DND-41 (cell line): ENCODE measurements around the gene GUCA1A.

Experiments used
- ATAC-seq: fragments of 200-7000 bp; cut with Tn5 transposase; 3 replicates; pipeline ENCODE4 v1.9.1; 2021; ENCODE audit warnings: low read depth; ENCODE audit not compliant: insufficient read depth
- DNase-seq: peaks from one replicate; pipeline ENCODE4 v3.0.0-alpha.2; 2020
- H2AFZ ChIP-seq: 2 replicates; pipeline ENCODE4 v1.6.0; 2012; ENCODE audit warnings: low read depth, low read length
- H3K27ac ChIP-seq: 2 replicates; pipeline ENCODE4 v1.5.1; 2012; ENCODE audit warnings: low read length, inconsistent platforms
- H3K27me3 ChIP-seq: fragments of 200-600 bp; sonication (generic); 2 replicates; pipeline ENCODE4 v1.6.0; 2012; ENCODE audit warnings: low read length, mild to moderate bottlenecking, inconsistent platforms; ENCODE audit not compliant: insufficient read depth, poor library complexity
- H3K36me3 ChIP-seq: 2 replicates; pipeline ENCODE4 v1.5.1; 2012; ENCODE audit warnings: low read length, inconsistent platforms; ENCODE audit not compliant: insufficient read depth
- H3K4me1 ChIP-seq: 2 replicates; pipeline ENCODE4 v1.5.1; 2012; ENCODE audit warnings: mild to moderate bottlenecking, low read length; ENCODE audit not compliant: insufficient read depth
- H3K4me2 ChIP-seq: 2 replicates; pipeline ENCODE4 v1.6.0; 2012; ENCODE audit warnings: mild to moderate bottlenecking, moderate library complexity, low read length, inconsistent platforms; ENCODE audit not compliant: insufficient read depth
- H3K4me3 ChIP-seq, 2 experiments: fragments of 200-600 bp in 1 of 2; shearing (Covaris generic) in 1 of 2; 2 replicates each; pipeline ENCODE4 v1.5.1; 2012 to 2016; ENCODE audit warnings: inconsistent platforms in 2 of 2, low read length in 2 of 2, mild to moderate bottlenecking in 2 of 2, low read depth in 1 of 2, moderate library complexity in 1 of 2
- H3K79me2 ChIP-seq: 2 replicates; pipeline ENCODE4 v1.6.0; 2012; ENCODE audit warnings: low read length, inconsistent platforms; ENCODE audit not compliant: insufficient read depth
- H3K9ac ChIP-seq: 2 replicates; pipeline ENCODE4 v1.6.0; 2012; ENCODE audit warnings: low read depth, mild to moderate bottlenecking, inconsistent platforms, low read length, moderate library complexity
- H3K9me3 ChIP-seq: 2 replicates; pipeline ENCODE4 v1.5.1; 2012; ENCODE audit warnings: low read length, moderate library complexity, mild to moderate bottlenecking, inconsistent platforms; ENCODE audit not compliant: insufficient read depth, severe bottlenecking
- H4K20me1 ChIP-seq: 2 replicates; pipeline ENCODE4 v1.6.0; 2012; ENCODE audit warnings: low read length; ENCODE audit not compliant: insufficient read depth
- CTCF ChIP-seq: IDR thresholded peaks from 2 replicates; pipeline ENCODE4 v1.5.1; 2012; ENCODE audit warnings: borderline replicate concordance, low read length, moderate library complexity, mild to moderate bottlenecking; ENCODE audit not compliant: poor library complexity, severe bottlenecking; ENCODE audit errors: extremely low read depth
- EZH2 ChIP-seq: IDR thresholded peaks from 3 replicates; pipeline ENCODE4 v1.6.1; 2012; ENCODE audit warnings: borderline replicate concordance, low read depth, mild to moderate bottlenecking, moderate library complexity, low read length, inconsistent platforms; ENCODE audit not compliant: severe bottlenecking

GUCA1A gene

DNA sequence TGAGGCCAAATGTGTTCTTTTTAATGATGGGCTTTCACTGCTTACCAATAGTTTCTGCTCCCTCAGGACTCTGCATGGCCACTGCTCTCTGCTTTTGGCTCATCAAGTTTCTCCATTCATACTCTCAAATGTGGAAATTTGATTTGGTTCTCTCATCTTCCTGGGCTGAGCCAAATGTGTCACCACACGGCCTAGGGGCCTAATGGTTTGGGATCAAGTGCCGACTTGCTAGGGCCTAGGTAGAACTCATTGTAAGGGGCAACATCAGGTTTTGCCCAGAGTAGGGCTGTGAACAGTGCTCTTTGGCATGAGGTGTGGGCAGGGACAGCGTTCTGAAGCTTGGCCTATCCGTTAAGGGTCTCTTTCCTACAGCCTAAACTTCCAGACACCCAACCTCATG, 48.4 kb downstream of the GUCA1A start:
- Histone ChIP-seq H3K27ac (no peak overlapping the region), H4K20me1 (no peaks in the 10 kb centered on the region), H3K27me3 (no peaks in the 10 kb centered on the region), H3K4me2 (no peak overlapping the region), H3K4me1 (peaks cover 10% of the 10 kb centered on the region), H3K4me3 (no peak overlapping the region), H2AFZ (peak overlapping the region; percentile 11; the same call in 1 of the 2 replicates), H3K9ac (no peak overlapping the region), H3K9me3 (no peaks in the 10 kb centered on the region), H3K79me2 (peaks cover 11% of the 10 kb centered on the region), H3K36me3 (no peaks in the 10 kb centered on the region)
- TF ChIP-seq EZH2 (no peak), CTCF (no peak)
- no peak for ATAC-seq
- DNase-seq, result no peak

- no peak overlapping the region for H3K27ac ChIP-seq
- ATAC-seq (no peak), DNase-seq (no peak)
- no peaks in the 10 kb centered on the region for H3K9me3 ChIP-seq
- no peak overlapping the region for H3K4me3 ChIP-seq
- no peaks in the 10 kb centered on the region for H3K36me3 ChIP-seq
- H4K20me1 ChIP-seq, result no peaks in the 10 kb centered on the region
- H3K4me2 ChIP-seq, result no peak overlapping the region
- no peak for TF ChIP-seq EZH2
- H3K27me3 ChIP-seq, result no peaks in the 10 kb centered on the region
- peaks cover 6% of the 10 kb centered on the region for H3K4me1 ChIP-seq
- H2AFZ ChIP-seq, result no peak overlapping the region
- H3K79me2 ChIP-seq, result peaks cover 2% of the 10 kb centered on the region
- H3K9ac ChIP-seq, result no peak overlapping the region
Measured at GRCh38 chr6:42222448-42222847, 49.3 kb downstream of the GUCA1A start.

GRCh38 chr6:42224222-42225028, 51.3 kb downstream of the GUCA1A start:
- Histone ChIP-seq H4K20me1 (no peaks in the 10 kb centered on the region), H3K4me3 (no peak overlapping the region), H3K9ac (no peak overlapping the region), H3K36me3 (no peaks in the 10 kb centered on the region; the same call in 1 of the 2 replicates), H3K27ac (no peak overlapping the region), H3K9me3 (no peaks in the 10 kb centered on the region), H3K79me2 (no peaks in the 10 kb centered on the region), H2AFZ (no peak overlapping the region), H3K27me3 (no peaks in the 10 kb centered on the region), H3K4me1 (no peaks in the 10 kb centered on the region), H3K4me2 (no peak overlapping the region)
- no peak for ATAC-seq
- no peak for TF ChIP-seq EZH2
- TF ChIP-seq CTCF, result no peak
- DNase-seq, result no peak

- H3K4me1 ChIP-seq, result no peaks in the 10 kb centered on the region
- H3K9ac ChIP-seq, result no peak overlapping the region
- TF ChIP-seq EZH2, result no peak
- TF ChIP-seq CTCF, result no peak
Measured at GRCh38 chr6:42225029-42225339, 51.8 kb downstream of the GUCA1A start.

More at GRCh38 chr6:42225029-42225339, 51.8 kb downstream of the GUCA1A start:
- Histone ChIP-seq H4K20me1 (no peaks in the 10 kb centered on the region), H3K79me2 (no peaks in the 10 kb centered on the region), H2AFZ (no peak overlapping the region), H3K27me3 (no peaks in the 10 kb centered on the region), H3K27ac (no peak overlapping the region), H3K9me3 (no peaks in the 10 kb centered on the region), H3K4me3 (no peak overlapping the region), H3K36me3 (no peaks in the 10 kb centered on the region; the same call in 1 of the 2 replicates), H3K4me2 (no peak overlapping the region)
- ATAC-seq (no peak), DNase-seq (no peak)
